Gastroesophageal sphincter (tissue), 4 donors: ENCODE results near the gene DRAP1. TPM values are rescaled to one million over a fixed set of nuclear protein-coding genes. Genes with fewer than 3 reads are reported as not detected.

Source experiments
- ATAC-seq: fragments of 150-250 bp; one replicate; pipeline ENCODE4 v1.9.1; 2016; ENCODE audit warnings: mild to moderate bottlenecking, moderate library complexity
- H3K27ac ChIP-seq, 4 donors: fragments of 200-600 bp; sonication (generic) in 3 of 4; 1 replicate in 3 of 4; 2 replicates in 1 of 4; pipeline ENCODE4 v1.5.1; 2016 to 2019
- H3K27me3 ChIP-seq: fragments of 200-600 bp; sonication (generic); one replicate; pipeline ENCODE4 v1.5.1; 2019
- H3K36me3 ChIP-seq, 2 donors: fragments of 200-600 bp; sonication (generic); one replicate each; pipeline ENCODE4 v1.5.1; 2019; ENCODE audit warnings: control low read depth in 1 of 2
- H3K4me1 ChIP-seq, 3 donors: fragments of 200-600 bp; sonication (generic); 1 replicate in 2 of 3; 2 replicates in 1 of 3; pipeline ENCODE4 v1.5.1; 2016 to 2019; ENCODE audit warnings: control low read depth in 2 of 3
- H3K4me3 ChIP-seq, 2 donors: fragments of 200-600 bp; sonication (generic); one replicate each; pipeline ENCODE4 v1.5.1; 2019; ENCODE audit warnings: mild to moderate bottlenecking in 1 of 2, moderate library complexity in 1 of 2
- H3K9me3 ChIP-seq, 3 donors: fragments of 200-600 bp; sonication (generic); one replicate each; pipeline ENCODE4 v1.5.1; 2017 to 2019; ENCODE audit warnings: control low read depth in 2 of 3
- EP300 ChIP-seq: sonication (generic); formaldehyde crosslinking; IDR thresholded peaks from one replicate; pipeline ENCODE4 v1.6.1; 2017; ENCODE audit warnings: antibody characterized with exemption, mild to moderate bottlenecking
- POLR2A ChIP-seq, 2 donors: fragments of 450-650 bp; IDR thresholded peaks; one replicate each; pipeline ENCODE4 v1.6.1; 2017; ENCODE audit warnings: antibody characterized with exemption in 2 of 2, mild to moderate bottlenecking in 2 of 2, moderate library complexity in 1 of 2
- POLR2AphosphoS5 ChIP-seq: sonication (generic); formaldehyde crosslinking; IDR thresholded peaks from one replicate; pipeline ENCODE4 v1.6.1; 2017; ENCODE audit warnings: antibody characterized with exemption
- WGBS, 2 donors: methylation state at CpG; one replicate each; pipeline ENCODE4 v1.1.5; 2018; ENCODE audit warnings: low coverage in 1 of 2; 5-methylcytosine and 5-hydroxymethylcytosine counted together
- total RNA-seq, 4 donors: library from RNA; depleted of rRNA; stranded (reverse); fragments of >200 nt; gene quantifications; one replicate each; pipeline ENCODE4 v1.1.0, GENCODE V29; 2016
- TF ChIP-seq, protein P1 (sequence below), 4 experiments: fragments of 200-600 bp in 2 of 4; fragments of 450-650 bp in 2 of 4; sonication (generic) in 1 of 4; IDR thresholded peaks; one replicate each; pipeline ENCODE4 v1.5.1; 2017 to 2019; ENCODE audit warnings: antibody characterized with exemption in 4 of 4, mild to moderate bottlenecking in 2 of 4, moderate library complexity in 2 of 4

Gene DRAP1
- total RNA-seq, 4 donors from 2014 or later: 80.2 to 118 (median 98.8) TPM

GRCh38 chr11:65952052-65952521, 32.9 kb downstream of the DRAP1 start:
- TF ChIP-seq POLR2AphosphoS5 (no peak), POLR2A (IDR thresholded peaks at IDR 0.05) (no peak), EP300 (no peak)
- TF ChIP-seq, protein P1, sequence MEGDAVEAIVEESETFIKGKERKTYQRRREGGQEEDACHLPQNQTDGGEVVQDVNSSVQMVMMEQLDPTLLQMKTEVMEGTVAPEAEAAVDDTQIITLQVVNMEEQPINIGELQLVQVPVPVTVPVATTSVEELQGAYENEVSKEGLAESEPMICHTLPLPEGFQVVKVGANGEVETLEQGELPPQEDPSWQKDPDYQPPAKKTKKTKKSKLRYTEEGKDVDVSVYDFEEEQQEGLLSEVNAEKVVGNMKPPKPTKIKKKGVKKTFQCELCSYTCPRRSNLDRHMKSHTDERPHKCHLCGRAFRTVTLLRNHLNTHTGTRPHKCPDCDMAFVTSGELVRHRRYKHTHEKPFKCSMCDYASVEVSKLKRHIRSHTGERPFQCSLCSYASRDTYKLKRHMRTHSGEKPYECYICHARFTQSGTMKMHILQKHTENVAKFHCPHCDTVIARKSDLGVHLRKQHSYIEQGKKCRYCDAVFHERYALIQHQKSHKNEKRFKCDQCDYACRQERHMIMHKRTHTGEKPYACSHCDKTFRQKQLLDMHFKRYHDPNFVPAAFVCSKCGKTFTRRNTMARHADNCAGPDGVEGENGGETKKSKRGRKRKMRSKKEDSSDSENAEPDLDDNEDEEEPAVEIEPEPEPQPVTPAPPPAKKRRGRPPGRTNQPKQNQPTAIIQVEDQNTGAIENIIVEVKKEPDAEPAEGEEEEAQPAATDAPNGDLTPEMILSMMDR (IDR thresholded peaks at IDR 0.05): no peak
- Histone ChIP-seq H3K27ac (no peak overlapping the region), H3K4me1 (no peaks in the 10 kb centered on the region), H3K36me3 (no peaks in the 10 kb centered on the region), H3K4me3 (no peak overlapping the region), H3K27me3 (peaks cover 53% of the 10 kb centered on the region), H3K9me3 (no peaks in the 10 kb centered on the region)
- no peak for ATAC-seq
- WGBS, 2 donors: 59 to 72% methylated on average over 6 of the region's 6 CpGs

- Histone ChIP-seq H3K36me3 (no peaks in the 10 kb centered on the region), H3K4me3 (no peak overlapping the region), H3K4me1 (no peaks in the 10 kb centered on the region), H3K9me3 (no peaks in the 10 kb centered on the region), H3K27me3 (peaks cover 58% of the 10 kb centered on the region), H3K27ac (no peak overlapping the region)
- 75 to 100% methylated on average over 4 to 5 of the region's 20 CpGs for WGBS, 2 donors
- no peak for ATAC-seq
- TF ChIP-seq EP300 (no peak), POLR2A (IDR thresholded peaks at IDR 0.05) (no peak)
- TF ChIP-seq, protein P1 (IDR thresholded peaks at IDR 0.05): no peak
Measured at GRCh38 chr11:65953471-65953870, 34.2 kb downstream of the DRAP1 start.

GRCh38 chr11:65954771-65955170, 35.5 kb downstream of the DRAP1 start:
- Histone ChIP-seq H3K27me3 (peaks cover 62% of the 10 kb centered on the region), H3K27ac (no peak overlapping the region), H3K36me3 (no peaks in the 10 kb centered on the region), H3K4me1 (no peaks in the 10 kb centered on the region), H3K4me3 (no peak overlapping the region), H3K9me3 (no peaks in the 10 kb centered on the region)
- no peak for ATAC-seq
- 37 to 64% methylated on average over 5 to 8 of the region's 8 CpGs for WGBS, 2 donors
- TF ChIP-seq POLR2A (IDR thresholded peaks at IDR 0.05): no peak
- TF ChIP-seq, protein P1 (IDR thresholded peaks at IDR 0.05): no peak
- no peak for TF ChIP-seq EP300
- TF ChIP-seq POLR2AphosphoS5: no peak

DNA sequence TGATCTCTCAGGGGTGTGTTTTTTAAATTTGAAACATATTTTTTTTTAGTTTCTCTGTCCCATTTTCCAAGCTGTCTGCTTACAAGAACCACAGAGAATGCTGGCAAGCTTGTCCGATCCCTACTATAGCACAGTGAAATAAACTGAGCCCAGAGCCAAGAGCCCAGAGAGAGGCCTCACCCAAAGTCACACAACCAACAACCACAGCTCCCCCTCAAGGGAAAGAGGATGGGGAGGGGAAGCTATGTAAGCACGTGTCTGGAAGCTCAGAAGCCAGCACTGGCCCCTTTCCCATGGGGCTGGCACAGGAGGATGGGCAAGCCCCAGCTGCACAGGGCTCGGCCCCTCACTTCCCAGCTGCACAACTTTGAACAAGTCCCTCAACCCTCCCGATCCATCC, 39.1 kb downstream of the DRAP1 start:
- ATAC-seq: no peak
- WGBS, 2 donors: 29 to 43% methylated on average over 1 to 3 of the region's 4 CpGs

GRCh38 chr11:65958774-65959420, 39.7 kb downstream of the DRAP1 start:
- peaks cover 10 to 28% (median 23%) of the 10 kb centered on the region in 3 donors for H3K4me1 ChIP-seq

More for the DNA sequence above, 39.1 kb downstream of the DRAP1 start:
- Histone ChIP-seq H3K4me1 (peaks cover 10 to 22% (median 17%) of the 10 kb centered on the region in 3 donors), H3K27ac (no peak overlapping the region), H3K4me3 (no peak overlapping the region), H3K36me3 (no peaks in the 10 kb centered on the region), H3K27me3 (peaks cover 51% of the 10 kb centered on the region), H3K9me3 (no peaks in the 10 kb centered on the region)
- no peak for TF ChIP-seq POLR2A (IDR thresholded peaks at IDR 0.05)
- no peak for TF ChIP-seq POLR2AphosphoS5
- no peak for TF ChIP-seq EP300

More at GRCh38 chr11:65958774-65959420, 39.7 kb downstream of the DRAP1 start:
- TF ChIP-seq, protein P1 (IDR thresholded peaks at IDR 0.05): no peak
- TF ChIP-seq POLR2AphosphoS5 (no peak), POLR2A (IDR thresholded peaks at IDR 0.05) (no peak), EP300 (no peak)
- Histone ChIP-seq H3K36me3 (peaks cover 0 to 4% of the 10 kb centered on the region in 2 donors), H3K9me3 (no peaks in the 10 kb centered on the region), H3K4me3 (no peak overlapping the region), H3K27ac (no peak overlapping the region), H3K27me3 (peaks cover 45% of the 10 kb centered on the region)
- whole genome bisulfite sequencing, 2 donors: 80% methylated on average over 1 to 2 of the region's 17 CpGs
- ATAC-seq: no peak
